Measurements from ENCODE around the gene CADM2.
A peak's percentile ranks its signal among the peaks of the same experiment; 100 is the strongest.

CADM2 gene

GRCh38 chr3:85539232-85539631 is 580.4 kb downstream of the CADM2 start:
- CTCF ChIA-PET = no interaction called here
- DNase-seq (ENCODE audit: low read depth, low spot score) = no peak
- POLR2A ChIA-PET = no interaction called here
- no peak for TF ChIP-seq CTCF (IDR thresholded peaks at IDR 0.05; ENCODE audit: insufficient read depth, low read length, missing control alignments)
- H3K4me3 ChIP-seq (ENCODE audit: low read depth, low read length) = no peak overlapping the region

GRCh38 chr3:85554153-85554552 is 595.4 kb downstream of the CADM2 start:
- no peak for TF ChIP-seq CTCF (IDR thresholded peaks at IDR 0.05; ENCODE audit: insufficient read depth, low read length, missing control alignments)
- ChIA-PET POLR2A (no interaction called here), CTCF (no interaction called here)
- DNase-seq (ENCODE audit: low read depth, low spot score) = no peak
- H3K4me3 ChIP-seq (ENCODE audit: low read depth, low read length) = no peak overlapping the region

GRCh38 chr3:85560088-85560785 is 601.4 kb downstream of the CADM2 start:
- ChIA-PET CTCF (no interaction called here), POLR2A (no interaction called here)
- no peak for TF ChIP-seq CTCF (IDR thresholded peaks at IDR 0.05; ENCODE audit: insufficient read depth, low read length, missing control alignments)
- DNase-seq (ENCODE audit: low read depth, low spot score) = no peak
- no peak overlapping the region for H3K4me3 ChIP-seq (ENCODE audit: low read depth, low read length)

- DNase-seq (ENCODE audit: low read depth, low spot score) = no peak
- ChIA-PET POLR2A (no interaction called here), CTCF (interaction anchor here (1.6 kb wide), 1 partner anchor 9 kb away, joined by 10 read pairs; no protein-coding TSS in a partner anchor)
- peak; percentile 18 for TF ChIP-seq CTCF (IDR thresholded peaks at IDR 0.05; ENCODE audit: insufficient read depth, low read length, missing control alignments)
- no peak overlapping the region for H3K4me3 ChIP-seq (ENCODE audit: low read depth, low read length)
Measured at GRCh38 chr3:85567071-85567676, 608.4 kb downstream of the CADM2 start.

- no peak for DNase-seq (ENCODE audit: low read depth, low spot score)
- ChIA-PET CTCF (no interaction called here), POLR2A (no interaction called here)
- H3K4me3 ChIP-seq (ENCODE audit: low read depth, low read length) = no peak overlapping the region
- no peak for TF ChIP-seq CTCF (IDR thresholded peaks at IDR 0.05; ENCODE audit: insufficient read depth, low read length, missing control alignments)
Measured at GRCh38 chr3:85570819-85571218, 612.0 kb downstream of the CADM2 start.

GRCh38 chr3:85571835-85572234 is 613.0 kb downstream of the CADM2 start:
- no peak overlapping the region for H3K4me3 ChIP-seq (ENCODE audit: low read depth, low read length)
- ChIA-PET CTCF (no interaction called here), POLR2A (no interaction called here)
- no peak for TF ChIP-seq CTCF (IDR thresholded peaks at IDR 0.05; ENCODE audit: insufficient read depth, low read length, missing control alignments)
- no peak for DNase-seq (ENCODE audit: low read depth, low spot score)
